ENCODE results near the gene MTIF3.

- TF ChIP-seq EZH2 (IDR thresholded peaks at IDR 0.05; ENCODE audit: borderline replicate concordance, low read depth, low read length, severe bottlenecking) = no peak
- TF ChIP-seq, protein P1, sequence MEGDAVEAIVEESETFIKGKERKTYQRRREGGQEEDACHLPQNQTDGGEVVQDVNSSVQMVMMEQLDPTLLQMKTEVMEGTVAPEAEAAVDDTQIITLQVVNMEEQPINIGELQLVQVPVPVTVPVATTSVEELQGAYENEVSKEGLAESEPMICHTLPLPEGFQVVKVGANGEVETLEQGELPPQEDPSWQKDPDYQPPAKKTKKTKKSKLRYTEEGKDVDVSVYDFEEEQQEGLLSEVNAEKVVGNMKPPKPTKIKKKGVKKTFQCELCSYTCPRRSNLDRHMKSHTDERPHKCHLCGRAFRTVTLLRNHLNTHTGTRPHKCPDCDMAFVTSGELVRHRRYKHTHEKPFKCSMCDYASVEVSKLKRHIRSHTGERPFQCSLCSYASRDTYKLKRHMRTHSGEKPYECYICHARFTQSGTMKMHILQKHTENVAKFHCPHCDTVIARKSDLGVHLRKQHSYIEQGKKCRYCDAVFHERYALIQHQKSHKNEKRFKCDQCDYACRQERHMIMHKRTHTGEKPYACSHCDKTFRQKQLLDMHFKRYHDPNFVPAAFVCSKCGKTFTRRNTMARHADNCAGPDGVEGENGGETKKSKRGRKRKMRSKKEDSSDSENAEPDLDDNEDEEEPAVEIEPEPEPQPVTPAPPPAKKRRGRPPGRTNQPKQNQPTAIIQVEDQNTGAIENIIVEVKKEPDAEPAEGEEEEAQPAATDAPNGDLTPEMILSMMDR (IDR thresholded peaks at IDR 0.05; ENCODE audit: borderline replicate concordance, extremely low read depth, low read length, poor library complexity, severe bottlenecking) = no peak
These were observed 632 bp upstream of the MTIF3 start for GRCh38 chr13:27450921-27451471.
